ENCODE results near the gene PEX5L.

GRCh38 chr3:179842061-179842460, 194.7 kb downstream of the PEX5L start:
- TF ChIP-seq CTCF (IDR thresholded peaks at IDR 0.05), result no peak
- no peak for TF ChIP-seq POLR2A (IDR thresholded peaks at IDR 0.05)
- no peak for TF ChIP-seq POLR2AphosphoS5 (IDR thresholded peaks at IDR 0.05)

Measured in prostate gland (tissue), 2 donors.